Prostate gland (tissue), 2 donors: ENCODE results near the gene SESN3.
A peak's percentile ranks its signal among the peaks of the same experiment; 100 is the strongest.

Experiments used
- CTCF ChIP-seq, 4 experiments: fragments of 200-600 bp in 2 of 4; fragments of 450-650 bp in 2 of 4; sonication (generic) in 2 of 4; IDR thresholded peaks; 1 replicate in 3 of 4; 2 replicates in 1 of 4; pipeline ENCODE4 v1.5.1; 2016 to 2019; ENCODE audit warnings: antibody characterized with exemption in 4 of 4, mild to moderate bottlenecking in 2 of 4, moderate library complexity in 2 of 4
- POLR2A ChIP-seq: fragments of 450-650 bp; IDR thresholded peaks from one replicate; pipeline ENCODE4 v1.6.1; 2016; ENCODE audit warnings: antibody characterized with exemption, mild to moderate bottlenecking
- POLR2AphosphoS5 ChIP-seq: sonication (generic); formaldehyde crosslinking; IDR thresholded peaks from one replicate; pipeline ENCODE4 v1.6.1; 2017; ENCODE audit warnings: antibody characterized with exemption

- TF ChIP-seq CTCF (IDR thresholded peaks at IDR 0.05) (peak in 2 of 4 experiments; percentile 7 to 18), POLR2A (no peak), POLR2AphosphoS5 (no peak)
Observed at GRCh38 chr11:95138448-95138847, 92.6 kb downstream of the SESN3 start.
